ENCODE measurements around the gene PAM.

DNA sequence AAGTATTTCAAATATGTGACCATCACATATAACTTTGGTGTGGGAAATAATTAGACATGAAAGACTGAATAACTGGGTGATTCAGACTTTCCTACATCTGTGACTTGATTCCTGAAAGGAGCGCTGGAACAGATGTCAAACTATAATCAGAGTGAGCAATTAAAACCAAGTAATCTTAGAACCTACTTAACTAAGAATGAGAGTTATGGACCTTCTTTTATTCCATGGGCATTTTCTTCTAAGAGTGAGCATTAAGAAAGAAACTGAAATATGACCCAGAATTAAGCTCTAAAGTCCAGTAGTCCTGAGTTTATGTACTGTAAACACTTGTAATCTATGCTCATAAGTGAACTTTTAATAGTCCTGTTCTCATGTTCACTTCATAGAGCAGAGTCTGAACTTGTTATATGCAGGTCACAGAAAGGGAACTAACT lies 68.4 kb downstream of the PAM start:
- TF ChIP-seq, protein P1, sequence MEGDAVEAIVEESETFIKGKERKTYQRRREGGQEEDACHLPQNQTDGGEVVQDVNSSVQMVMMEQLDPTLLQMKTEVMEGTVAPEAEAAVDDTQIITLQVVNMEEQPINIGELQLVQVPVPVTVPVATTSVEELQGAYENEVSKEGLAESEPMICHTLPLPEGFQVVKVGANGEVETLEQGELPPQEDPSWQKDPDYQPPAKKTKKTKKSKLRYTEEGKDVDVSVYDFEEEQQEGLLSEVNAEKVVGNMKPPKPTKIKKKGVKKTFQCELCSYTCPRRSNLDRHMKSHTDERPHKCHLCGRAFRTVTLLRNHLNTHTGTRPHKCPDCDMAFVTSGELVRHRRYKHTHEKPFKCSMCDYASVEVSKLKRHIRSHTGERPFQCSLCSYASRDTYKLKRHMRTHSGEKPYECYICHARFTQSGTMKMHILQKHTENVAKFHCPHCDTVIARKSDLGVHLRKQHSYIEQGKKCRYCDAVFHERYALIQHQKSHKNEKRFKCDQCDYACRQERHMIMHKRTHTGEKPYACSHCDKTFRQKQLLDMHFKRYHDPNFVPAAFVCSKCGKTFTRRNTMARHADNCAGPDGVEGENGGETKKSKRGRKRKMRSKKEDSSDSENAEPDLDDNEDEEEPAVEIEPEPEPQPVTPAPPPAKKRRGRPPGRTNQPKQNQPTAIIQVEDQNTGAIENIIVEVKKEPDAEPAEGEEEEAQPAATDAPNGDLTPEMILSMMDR (IDR thresholded peaks at IDR 0.05): no peak
- no peak for TF ChIP-seq POLR2AphosphoS5 (IDR thresholded peaks at IDR 0.05)
- TF ChIP-seq POLR2A (IDR thresholded peaks at IDR 0.05): no peak
- TF ChIP-seq EP300 (IDR thresholded peaks at IDR 0.05): no peak
